Skeletal muscle tissue (tissue), 4 donors: ENCODE measurements around the gene MIOX. TPM values are rescaled to one million over a fixed set of nuclear protein-coding genes. Genes with fewer than 3 reads are reported as not detected.

Experiments
- H3K27ac ChIP-seq: one replicate; pipeline ENCODE4 v1.7.0; 2013; ENCODE audit warnings: mild to moderate bottlenecking, low read depth, low read length, inconsistent platforms
- H3K27me3 ChIP-seq, 3 donors: one replicate each; pipeline ENCODE4 v1.7.0; 2013; ENCODE audit warnings: low read length in 3 of 3; ENCODE audit not compliant: control insufficient read depth in 3 of 3, insufficient read depth in 3 of 3
- H3K36me3 ChIP-seq, 3 donors: one replicate each; pipeline ENCODE4 v1.7.0; 2013; ENCODE audit warnings: low read length in 3 of 3; ENCODE audit not compliant: control insufficient read depth in 3 of 3, insufficient read depth in 3 of 3
- H3K4me1 ChIP-seq, 3 donors: one replicate each; pipeline ENCODE4 v1.7.0; 2013; ENCODE audit warnings: low read length in 3 of 3, mild to moderate bottlenecking in 3 of 3; ENCODE audit not compliant: control insufficient read depth in 3 of 3, insufficient read depth in 3 of 3
- H3K4me3 ChIP-seq, 3 donors: one replicate each; pipeline ENCODE4 v1.7.0; 2013; ENCODE audit warnings: low read length in 3 of 3
- H3K9ac ChIP-seq, 3 donors: one replicate each; pipeline ENCODE4 v1.7.0; 2013; ENCODE audit warnings: low read length in 3 of 3, mild to moderate bottlenecking in 3 of 3, moderate library complexity in 2 of 3, low read depth in 1 of 3
- H3K9me3 ChIP-seq, 3 donors: one replicate each; pipeline ENCODE4 v1.7.0; 2013; ENCODE audit warnings: low read length in 3 of 3; ENCODE audit not compliant: control insufficient read depth in 3 of 3
- total RNA-seq: library from RNA; depleted of rRNA; stranded (reverse); fragments of >200 nt; gene quantifications from one replicate; pipeline ENCODE4 v1.2.3, GENCODE V29; 2014
- donor health status: Osteomylitis.

Gene MIOX
- total RNA-seq, 1 donor from 2014 or later = not detected

GRCh38 chr22:50455201-50455600 lies 31.5 kb upstream of the MIOX start:
- Histone ChIP-seq H3K36me3 (peaks cover 54 to 62% (median 57%) of the 10 kb centered on the region in 3 donors), H3K4me1 (no peaks in the 10 kb centered on the region), H3K27ac (no peak overlapping the region), H3K9me3 (no peaks in the 10 kb centered on the region), H3K9ac (no peak overlapping the region), H3K4me3 (no peak overlapping the region), H3K27me3 (no peaks in the 10 kb centered on the region)

- H3K4me1 ChIP-seq = no peaks in the 10 kb centered on the region
- no peaks in the 10 kb centered on the region for H3K9me3 ChIP-seq
- H3K27me3 ChIP-seq = no peaks in the 10 kb centered on the region
- H3K36me3 ChIP-seq = peaks cover 59 to 67% (median 65%) of the 10 kb centered on the region in 3 donors
- H3K9ac ChIP-seq = no peak overlapping the region
- H3K4me3 ChIP-seq = no peak overlapping the region
- no peak overlapping the region for H3K27ac ChIP-seq
Observed at GRCh38 chr22:50456026-50456425, 30.6 kb upstream of the MIOX start.

GRCh38 chr22:50456466-50457234 lies 30.0 kb upstream of the MIOX start:
- H3K36me3 ChIP-seq = peaks cover 65 to 73% (median 71%) of the 10 kb centered on the region in 3 donors
- H3K4me1 ChIP-seq = no peaks in the 10 kb centered on the region
- H3K27ac ChIP-seq = no peak overlapping the region
- H3K4me3 ChIP-seq = no peak overlapping the region
- no peak overlapping the region for H3K9ac ChIP-seq
- no peaks in the 10 kb centered on the region for H3K9me3 ChIP-seq
- H3K27me3 ChIP-seq = no peaks in the 10 kb centered on the region

- Histone ChIP-seq H3K36me3 (peaks cover 80 to 89% (median 81%) of the 10 kb centered on the region in 3 donors), H3K4me3 (no peak overlapping the region), H3K27ac (no peak overlapping the region), H3K4me1 (no peaks in the 10 kb centered on the region), H3K9me3 (no peaks in the 10 kb centered on the region), H3K27me3 (no peaks in the 10 kb centered on the region), H3K9ac (no peak overlapping the region)
Observed at GRCh38 chr22:50459016-50459415, 27.6 kb upstream of the MIOX start.

GRCh38 chr22:50459496-50460140 lies 27.0 kb upstream of the MIOX start:
- Histone ChIP-seq H3K36me3 (peaks cover 81 to 89% (median 81%) of the 10 kb centered on the region in 3 donors), H3K27ac (no peak overlapping the region), H3K4me3 (no peak overlapping the region), H3K9ac (no peak overlapping the region), H3K4me1 (no peaks in the 10 kb centered on the region), H3K9me3 (no peaks in the 10 kb centered on the region), H3K27me3 (no peaks in the 10 kb centered on the region)

- Histone ChIP-seq H3K4me1 (no peaks in the 10 kb centered on the region), H3K36me3 (peaks cover 80 to 90% (median 87%) of the 10 kb centered on the region in 3 donors), H3K27me3 (no peaks in the 10 kb centered on the region), H3K9ac (no peak overlapping the region), H3K9me3 (no peaks in the 10 kb centered on the region), H3K4me3 (no peak overlapping the region), H3K27ac (no peak overlapping the region)
Observed at GRCh38 chr22:50460938-50461337, 25.7 kb upstream of the MIOX start.

GRCh38 chr22:50461536-50461935 lies 25.1 kb upstream of the MIOX start:
- no peaks in the 10 kb centered on the region for H3K27me3 ChIP-seq
- no peak overlapping the region for H3K4me3 ChIP-seq
- H3K27ac ChIP-seq = no peak overlapping the region
- H3K9ac ChIP-seq = no peak overlapping the region
- H3K4me1 ChIP-seq = no peaks in the 10 kb centered on the region
- peaks cover 83 to 93% (median 91%) of the 10 kb centered on the region in 3 donors for H3K36me3 ChIP-seq
- no peaks in the 10 kb centered on the region for H3K9me3 ChIP-seq

- H3K4me1 ChIP-seq = no peaks in the 10 kb centered on the region
- no peak overlapping the region for H3K9ac ChIP-seq
- H3K4me3 ChIP-seq = no peak overlapping the region
- H3K27me3 ChIP-seq = no peaks in the 10 kb centered on the region
- H3K27ac ChIP-seq = no peak overlapping the region
- H3K36me3 ChIP-seq = peaks cover 86 to 93% (median 92%) of the 10 kb centered on the region in 3 donors
- no peaks in the 10 kb centered on the region for H3K9me3 ChIP-seq
Observed at GRCh38 chr22:50461979-50462540, 24.6 kb upstream of the MIOX start.

- Histone ChIP-seq H3K27me3 (no peaks in the 10 kb centered on the region), H3K4me3 (no peak overlapping the region), H3K36me3 (peaks cover 85 to 88% (median 86%) of the 10 kb centered on the region in 3 donors), H3K9ac (no peak overlapping the region), H3K4me1 (no peaks in the 10 kb centered on the region), H3K27ac (no peak overlapping the region), H3K9me3 (no peaks in the 10 kb centered on the region)
Observed at GRCh38 chr22:50463188-50463900, 23.3 kb upstream of the MIOX start.
